PFSK-1 (cell line): ENCODE results near the gene HPD.
A peak's percentile ranks its signal among the peaks of the same experiment; 100 is the strongest.

Source experiments
- FOXP2 ChIP-seq: optimal IDR thresholded peaks from 2 replicates; pipeline ENCODE3; 2011; ENCODE audit warnings: borderline replicate concordance, control low read depth, inconsistent platforms; ENCODE audit not compliant: insufficient read depth; ENCODE audit errors: extremely low read length, extremely low read depth
- POLR2AphosphoS5 ChIP-seq: IDR thresholded peaks from 2 replicates; pipeline ENCODE4 v1.6.1; 2012; ENCODE audit warnings: low read depth, mild to moderate bottlenecking, control low read depth, low read length, moderate library complexity
- SIN3A ChIP-seq: IDR thresholded peaks from 2 replicates; pipeline ENCODE4 v1.6.1; 2012; ENCODE audit warnings: mild to moderate bottlenecking, low read length, moderate library complexity, borderline replicate concordance; ENCODE audit not compliant: insufficient read depth
- TAF1 ChIP-seq: IDR thresholded peaks from 2 replicates; pipeline ENCODE4 v1.6.1; 2012; ENCODE audit warnings: low read length, control low read depth, borderline replicate concordance; ENCODE audit not compliant: insufficient read depth
- TF ChIP-seq, protein P1 (sequence below), 2 experiments: IDR thresholded peaks; 2 replicates each; pipeline versions ENCODE4 v1.6.1 to v1.8.0; 2011 to 2012; ENCODE audit warnings: low read depth in 2 of 2, low read length in 2 of 2, control low read depth in 1 of 2, inconsistent platforms in 1 of 2, mild to moderate bottlenecking in 1 of 2, moderate library complexity in 1 of 2; ENCODE audit not compliant: insufficient read depth in 1 of 2

Gene HPD

DNA sequence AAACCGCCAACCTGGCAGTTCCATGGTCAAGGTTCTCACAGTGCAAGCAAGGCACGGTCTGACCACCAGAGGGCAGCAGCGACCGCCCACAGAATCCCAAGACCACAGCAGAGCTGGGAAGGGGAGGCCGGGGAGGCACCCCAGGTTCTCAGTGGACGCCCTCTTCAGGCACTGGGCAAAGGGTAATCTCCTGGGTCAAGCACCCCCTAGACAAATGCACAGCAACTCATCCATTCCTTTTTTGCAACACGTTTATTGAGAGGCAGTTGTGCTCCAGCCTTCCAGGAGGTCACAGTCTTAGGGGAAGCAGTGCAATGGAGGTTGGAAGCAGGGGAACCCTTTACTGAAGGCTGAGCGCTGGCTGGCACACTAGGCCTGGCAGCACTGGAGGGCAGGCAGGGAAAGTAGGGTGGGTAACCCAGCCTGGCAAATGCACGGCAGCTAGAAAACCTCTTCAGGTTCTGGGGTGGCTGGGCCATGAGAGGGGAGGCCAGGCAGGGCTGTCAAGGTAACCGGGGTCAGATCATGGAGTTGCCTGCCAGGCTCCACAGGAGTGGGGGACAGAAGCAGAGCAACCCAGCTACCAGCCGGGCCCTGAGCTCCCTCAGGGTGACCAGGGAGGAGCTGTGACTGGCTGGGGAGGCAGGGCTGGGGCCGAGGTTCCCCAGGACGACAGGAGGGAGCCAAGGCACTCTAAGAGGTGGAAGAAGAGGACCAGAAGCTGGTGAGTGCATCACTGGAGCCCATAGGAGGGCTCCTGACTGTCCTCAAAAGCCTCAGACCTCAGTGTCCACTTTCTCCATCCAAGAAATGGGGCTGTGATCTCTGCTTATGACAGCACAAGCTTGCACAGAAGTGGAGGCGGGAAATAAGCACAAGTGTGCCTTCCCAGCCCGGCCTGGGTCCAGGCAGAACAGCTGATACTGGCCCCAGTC, 63.4 kb downstream of the HPD start:
- TF ChIP-seq SIN3A (no peak), TAF1 (no peak), FOXP2 (no peak), POLR2AphosphoS5 (no peak)
- TF ChIP-seq, protein P1, sequence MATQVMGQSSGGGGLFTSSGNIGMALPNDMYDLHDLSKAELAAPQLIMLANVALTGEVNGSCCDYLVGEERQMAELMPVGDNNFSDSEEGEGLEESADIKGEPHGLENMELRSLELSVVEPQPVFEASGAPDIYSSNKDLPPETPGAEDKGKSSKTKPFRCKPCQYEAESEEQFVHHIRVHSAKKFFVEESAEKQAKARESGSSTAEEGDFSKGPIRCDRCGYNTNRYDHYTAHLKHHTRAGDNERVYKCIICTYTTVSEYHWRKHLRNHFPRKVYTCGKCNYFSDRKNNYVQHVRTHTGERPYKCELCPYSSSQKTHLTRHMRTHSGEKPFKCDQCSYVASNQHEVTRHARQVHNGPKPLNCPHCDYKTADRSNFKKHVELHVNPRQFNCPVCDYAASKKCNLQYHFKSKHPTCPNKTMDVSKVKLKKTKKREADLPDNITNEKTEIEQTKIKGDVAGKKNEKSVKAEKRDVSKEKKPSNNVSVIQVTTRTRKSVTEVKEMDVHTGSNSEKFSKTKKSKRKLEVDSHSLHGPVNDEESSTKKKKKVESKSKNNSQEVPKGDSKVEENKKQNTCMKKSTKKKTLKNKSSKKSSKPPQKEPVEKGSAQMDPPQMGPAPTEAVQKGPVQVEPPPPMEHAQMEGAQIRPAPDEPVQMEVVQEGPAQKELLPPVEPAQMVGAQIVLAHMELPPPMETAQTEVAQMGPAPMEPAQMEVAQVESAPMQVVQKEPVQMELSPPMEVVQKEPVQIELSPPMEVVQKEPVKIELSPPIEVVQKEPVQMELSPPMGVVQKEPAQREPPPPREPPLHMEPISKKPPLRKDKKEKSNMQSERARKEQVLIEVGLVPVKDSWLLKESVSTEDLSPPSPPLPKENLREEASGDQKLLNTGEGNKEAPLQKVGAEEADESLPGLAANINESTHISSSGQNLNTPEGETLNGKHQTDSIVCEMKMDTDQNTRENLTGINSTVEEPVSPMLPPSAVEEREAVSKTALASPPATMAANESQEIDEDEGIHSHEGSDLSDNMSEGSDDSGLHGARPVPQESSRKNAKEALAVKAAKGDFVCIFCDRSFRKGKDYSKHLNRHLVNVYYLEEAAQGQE (IDR thresholded peaks at IDR 0.05; ENCODE audit: insufficient read depth in 1 of 2, low read depth in 2 of 2, low read length in 2 of 2): no peak

DNA sequence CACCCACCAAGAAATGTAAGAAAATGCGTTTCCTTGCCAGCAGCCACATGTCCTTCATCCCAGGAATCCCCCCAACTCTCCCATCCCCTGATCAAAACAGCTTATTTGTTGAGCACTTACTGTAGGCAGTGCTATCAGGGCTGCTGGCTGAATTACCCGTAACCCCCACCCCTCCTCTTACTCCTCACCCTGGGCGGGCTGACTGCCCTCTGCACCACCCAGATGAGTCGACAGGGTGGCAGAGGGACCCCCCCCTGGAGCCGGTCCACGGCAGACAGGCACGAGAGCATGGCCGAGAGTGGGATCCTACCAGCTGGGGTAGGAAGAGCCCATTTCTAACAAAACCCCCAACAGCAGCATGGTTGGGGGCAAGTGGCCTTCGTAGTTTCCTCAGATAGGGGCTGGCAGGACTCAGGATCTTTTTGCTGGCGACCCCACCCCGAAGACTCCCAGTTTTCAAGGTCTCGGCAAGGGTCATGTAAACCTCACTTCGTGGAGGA, 64.1 kb downstream of the HPD start:
- TF ChIP-seq SIN3A (0 out of 2 replicates have a peak, but pooled peaks have one; percentile 1), TAF1 (no peak), POLR2AphosphoS5 (peak; percentile 39; the same call in 1 of the 2 replicates)
- TF ChIP-seq, protein P1 (IDR thresholded peaks at IDR 0.05; ENCODE audit: insufficient read depth in 1 of 2, low read depth in 2 of 2, low read length in 2 of 2): no peak

DNA sequence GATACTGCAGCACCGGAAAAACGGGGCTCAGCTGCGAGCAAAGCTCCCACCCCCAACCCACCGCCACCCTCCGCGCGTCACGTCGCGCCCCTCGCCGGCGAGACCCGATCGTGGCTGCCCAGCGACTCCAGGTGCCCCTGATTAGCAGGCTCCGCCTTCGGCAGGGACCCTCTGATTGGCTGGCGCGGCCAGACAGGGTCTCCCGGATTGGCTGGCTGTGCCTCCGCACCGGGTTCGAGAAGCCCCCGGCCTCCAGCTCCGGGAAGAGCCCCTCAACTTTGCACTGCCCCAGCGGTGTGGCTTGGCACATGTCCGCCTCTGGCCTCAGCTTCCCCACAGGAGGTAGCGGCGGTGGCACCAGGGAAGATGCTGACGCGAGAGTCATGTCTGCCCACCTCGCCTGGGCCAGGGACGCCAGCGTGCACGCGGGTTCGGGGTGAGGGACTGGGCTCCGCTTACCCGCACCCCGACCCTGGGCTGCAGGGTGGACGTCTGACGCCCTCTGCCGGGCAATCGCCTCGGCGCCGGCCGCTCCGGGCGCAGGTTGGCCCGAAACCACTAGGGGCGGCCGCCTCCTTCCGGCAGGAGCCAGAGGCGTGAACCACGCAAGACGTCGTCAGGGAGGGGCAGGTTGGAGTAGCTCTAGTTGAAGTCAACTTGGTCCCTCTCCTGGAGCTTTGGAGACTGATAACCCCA, 64.7 kb downstream of the HPD start:
- peak; percentile 53 for TF ChIP-seq POLR2AphosphoS5
- no peak for TF ChIP-seq FOXP2
- TF ChIP-seq TAF1: no peak
- TF ChIP-seq, protein P1 (IDR thresholded peaks at IDR 0.05; ENCODE audit: insufficient read depth in 1 of 2, low read depth in 2 of 2, low read length in 2 of 2): no peak
- 0 out of 2 replicates have a peak, but pooled peaks have one; percentile 45 for TF ChIP-seq SIN3A

GRCh38 chr12:121793440-121793837, 65.2 kb downstream of the HPD start, which contains the start of gene RHOF:
Gene RHOF, minus strand, starts transcription at chr12:121793688. Its CDS starts 55 bp downstream, at chr12:121793633.
- TF ChIP-seq, protein P1 (IDR thresholded peaks at IDR 0.05; ENCODE audit: insufficient read depth in 1 of 2, low read depth in 2 of 2, low read length in 2 of 2): no peak
- TF ChIP-seq FOXP2 (no peak), POLR2AphosphoS5 (no peak; the same call in 1 of the 2 replicates), TAF1 (peak; percentile 61; the same call in 1 of the 2 replicates)
